H1 (cell line): Measurements from ENCODE around the gene NR3C2. TPM values are rescaled to one million over a fixed set of nuclear protein-coding genes. Genes with fewer than 3 reads are reported as not detected.

ENCODE experiments used
- CTCF ChIA-PET: fragments of 300-600 bp; sonication (Branson Sonifier 250); formaldehyde crosslinking; loops from one replicate; lab custom pipeline; 2021; ENCODE audit not compliant: partially characterized antibody; lab: Charles Lee
- POLR2A ChIA-PET: fragments of 300-600 bp; sonication (Branson Sonifier 250); formaldehyde crosslinking; loops from one replicate; lab custom pipeline; 2021; ENCODE audit warnings: inconsistent platforms; ENCODE audit not compliant: partially characterized antibody; lab: Charles Lee
- DNase-seq, 2 experiments: peaks; one replicate each; pipeline versions ENCODE4 v3.0.0 to v3.0.0-alpha.2; 2010 to 2022; ENCODE audit warnings: low spot score in 2 of 2, low read depth in 1 of 2, mixed read lengths in 1 of 2
- FAIRE-seq: peaks from 2 replicates; lab custom pipeline; 2011; peaks lifted over from hg19 to GRCh38; lab: Jason Lieb, UNC
- H2AFZ ChIP-seq: 2 replicates; pipeline ENCODE4 v1.8.1; 2012; ENCODE audit warnings: low read length, inconsistent platforms
- H2AK5ac ChIP-seq: 2 replicates; pipeline ENCODE4 v1.6.1; 2013; ENCODE audit warnings: low read depth, low read length
- H2BK120ac ChIP-seq: replicated peaks from 2 replicates; pipeline ENCODE3; 2013; ENCODE audit warnings: low read depth, low read length, inconsistent platforms
- H2BK12ac ChIP-seq: 2 replicates; pipeline ENCODE4 v1.6.1; 2013; ENCODE audit warnings: low read depth, low read length
- H2BK15ac ChIP-seq: 2 replicates; pipeline ENCODE4 v1.6.1; 2013; ENCODE audit warnings: low read length
- H2BK20ac ChIP-seq: 2 replicates; pipeline ENCODE4 v1.6.1; 2013; ENCODE audit warnings: low read length
- H2BK5ac ChIP-seq: 2 replicates; pipeline ENCODE4 v1.6.1; 2013; ENCODE audit warnings: low read depth, low read length
- H3K14ac ChIP-seq: 2 replicates; pipeline ENCODE4 v1.6.1; 2013; ENCODE audit warnings: inconsistent platforms; ENCODE audit not compliant: insufficient read length
- H3K18ac ChIP-seq: 2 replicates; pipeline ENCODE4 v1.6.1; 2013; ENCODE audit warnings: low read length; ENCODE audit errors: extremely low read depth
- H3K23ac ChIP-seq: 2 replicates; pipeline ENCODE4 v1.6.1; 2013; ENCODE audit warnings: inconsistent platforms; ENCODE audit not compliant: insufficient read length
- H3K23me2 ChIP-seq: 2 replicates; pipeline ENCODE4 v1.6.1; 2013; ENCODE audit warnings: low read depth, low read length
- H3K27ac ChIP-seq: 2 replicates; pipeline ENCODE4 v1.6.1; 2011; ENCODE audit warnings: low read depth, low read length, inconsistent platforms
- H3K27me3 ChIP-seq, 4 experiments: replicated peaks in 1 of 4; 1 replicate in 1 of 4; 2 replicates in 3 of 4; pipeline versions ENCODE4 v1.6.1 to v1.8.1; 2011 to 2013; ENCODE audit warnings: low read length in 3 of 4, mild to moderate bottlenecking in 3 of 4, inconsistent platforms in 2 of 4, mixed read lengths in 2 of 4, moderate library complexity in 1 of 4; ENCODE audit not compliant: control insufficient read depth in 3 of 4, insufficient read depth in 3 of 4; ENCODE audit errors: extremely low read depth in 1 of 4
- H3K36me3 ChIP-seq, 4 experiments: 2 replicates each; pipeline versions ENCODE4 v1.6.1 to v1.8.1; 2011 to 2013; ENCODE audit warnings: mild to moderate bottlenecking in 4 of 4, low read length in 3 of 4, moderate library complexity in 2 of 4, control low read depth in 1 of 4, inconsistent platforms in 1 of 4; ENCODE audit not compliant: insufficient read depth in 4 of 4, control insufficient read depth in 2 of 4
- H3K4ac ChIP-seq: replicated peaks from 2 replicates; pipeline ENCODE3; 2013; ENCODE audit warnings: low read length, low read depth, mixed read lengths, inconsistent platforms; ENCODE audit not compliant: insufficient read length
- H3K4me1 ChIP-seq, 4 experiments: replicated peaks in 1 of 4; 1 replicate in 1 of 4; 2 replicates in 3 of 4; pipeline versions ENCODE4 v1.6.1 to v1.8.1; 2011 to 2013; ENCODE audit warnings: low read length in 3 of 4, inconsistent platforms in 2 of 4, mixed read lengths in 1 of 4; ENCODE audit not compliant: insufficient read depth in 4 of 4, control insufficient read depth in 3 of 4
- H3K4me2 ChIP-seq, 2 experiments: 2 replicates each; pipeline versions ENCODE4 v1.6.1 to v1.8.1; 2011 to 2013; ENCODE audit warnings: low read depth in 2 of 2, low read length in 2 of 2, control low read depth in 1 of 2, inconsistent platforms in 1 of 2, mild to moderate bottlenecking in 1 of 2; ENCODE audit not compliant: insufficient read depth in 1 of 2
- H3K4me3 ChIP-seq, 4 experiments: fragments of 200-600, 300-600 bp in 1 of 4; sonication (generic), shearing (Covaris generic), sonication (Bioruptor Twin) in 1 of 4; 2 replicates each; pipeline versions ENCODE4 v1.5.1 to v1.8.1; 2011 to 2016; ENCODE audit warnings: low read length in 4 of 4, low read depth in 3 of 4, control low read depth in 2 of 4, inconsistent platforms in 2 of 4, mild to moderate bottlenecking in 2 of 4, mixed read lengths in 1 of 4, moderate library complexity in 1 of 4; ENCODE audit not compliant: insufficient read depth in 2 of 4; ENCODE audit errors: extremely low read depth in 1 of 4
- H3K56ac ChIP-seq: replicated peaks from 2 replicates; pipeline ENCODE3; 2013; ENCODE audit warnings: low read depth, mild to moderate bottlenecking, mixed read lengths, low read length, inconsistent platforms; ENCODE audit not compliant: insufficient read length
- H3K79me1 ChIP-seq: 2 replicates; pipeline ENCODE4 v1.6.1; 2013; ENCODE audit warnings: low read depth, low read length, control low read depth
- H3K79me2 ChIP-seq, 2 experiments: 2 replicates each; pipeline versions ENCODE4 v1.6.1 to v1.8.1; 2012 to 2013; ENCODE audit warnings: low read length in 2 of 2, mild to moderate bottlenecking in 2 of 2, inconsistent platforms in 1 of 2; ENCODE audit not compliant: insufficient read depth in 2 of 2, control insufficient read depth in 1 of 2
- H3K9ac ChIP-seq, 4 experiments: replicated peaks in 1 of 4; 1 replicate in 1 of 4; 2 replicates in 3 of 4; pipeline versions ENCODE4 v1.6.1 to v1.8.1; 2011 to 2013; ENCODE audit warnings: low read depth in 3 of 4, low read length in 3 of 4, control low read depth in 2 of 4, mild to moderate bottlenecking in 2 of 4, moderate library complexity in 2 of 4, inconsistent platforms in 1 of 4; ENCODE audit errors: extremely low read depth in 1 of 4
- H3K9me3 ChIP-seq, 2 experiments: 2 replicates each; pipeline versions ENCODE4 v1.6.1 to v1.8.1; 2012 to 2013; ENCODE audit warnings: mild to moderate bottlenecking in 2 of 2, moderate library complexity in 2 of 2, control low read depth in 1 of 2, inconsistent platforms in 1 of 2, low read depth in 1 of 2, low read length in 1 of 2, mixed read lengths in 1 of 2; ENCODE audit not compliant: insufficient read depth in 2 of 2
- H4K20me1 ChIP-seq, 2 experiments: replicated peaks in 1 of 2; 2 replicates each; pipeline versions ENCODE3 to v1.8.1; 2011 to 2013; ENCODE audit warnings: inconsistent platforms in 2 of 2, low read length in 2 of 2, mild to moderate bottlenecking in 1 of 2; ENCODE audit not compliant: insufficient read depth in 2 of 2, control insufficient read depth in 1 of 2
- H4K5ac ChIP-seq: 2 replicates; pipeline ENCODE4 v1.6.1; 2013; ENCODE audit warnings: low read length, low read depth, mixed read lengths, inconsistent platforms; ENCODE audit not compliant: insufficient read length
- H4K8ac ChIP-seq: 2 replicates; pipeline ENCODE4 v1.8.0; 2013; ENCODE audit warnings: mild to moderate bottlenecking, moderate library complexity, low read length, inconsistent platforms; ENCODE audit not compliant: insufficient read depth; ENCODE audit errors: extremely low read depth
- H4K91ac ChIP-seq: replicated peaks from 2 replicates; pipeline ENCODE3; 2013; ENCODE audit warnings: low read length, mixed read lengths, inconsistent platforms; ENCODE audit not compliant: insufficient read length
- CTBP2 ChIP-seq: IDR thresholded peaks from 2 replicates; pipeline ENCODE4 v1.7.0; 2011; ENCODE audit warnings: borderline replicate concordance, mild to moderate bottlenecking, moderate library complexity, mixed read lengths, low read length; ENCODE audit not compliant: insufficient read depth, insufficient read length
- E2F6 ChIP-seq: IDR thresholded peaks from 2 replicates; pipeline ENCODE4 v1.6.1; 2012; ENCODE audit warnings: inconsistent platforms
- EZH2 ChIP-seq: fragments of 200-600 bp; sonication (generic); IDR thresholded peaks from 2 replicates; pipeline ENCODE4 v1.7.1; 2012; ENCODE audit warnings: low read depth, mild to moderate bottlenecking, moderate library complexity, low read length, inconsistent platforms; ENCODE audit not compliant: severe bottlenecking
- HDAC2 ChIP-seq, 2 experiments: fragments of 300-600 bp in 1 of 2; sonication (generic) in 1 of 2; IDR thresholded peaks; 2 replicates each; pipeline ENCODE4 v1.6.1; 2011 to 2012; ENCODE audit warnings: low read depth in 2 of 2, low read length in 2 of 2, mild to moderate bottlenecking in 2 of 2, moderate library complexity in 2 of 2, borderline replicate concordance in 1 of 2, inconsistent platforms in 1 of 2
- HDAC6 ChIP-seq: IDR thresholded peaks from one replicate; pipeline ENCODE4 v1.7.1; 2012; ENCODE audit warnings: low read depth, mild to moderate bottlenecking, inconsistent platforms, low read length, moderate library complexity
- KDM1A ChIP-seq: fragments of 200-600, 300-600 bp; sonication (generic); IDR thresholded peaks from 2 replicates; pipeline ENCODE4 v1.7.1; 2016; ENCODE audit warnings: mild to moderate bottlenecking, low read length, borderline replicate concordance
- MAFK ChIP-seq: IDR thresholded peaks from 2 replicates; pipeline ENCODE4 v1.6.1; 2012; ENCODE audit warnings: low read depth, mild to moderate bottlenecking, improper control_type of control experiment, low read length
- MAX ChIP-seq: IDR thresholded peaks from 2 replicates; pipeline ENCODE4 v1.6.1; 2012; ENCODE audit warnings: inconsistent platforms
- POLR2A ChIP-seq, 2 experiments: IDR thresholded peaks; 1 replicate in 1 of 2; 2 replicates in 1 of 2; pipeline ENCODE4 v1.6.1; 2011; ENCODE audit warnings: low read depth in 2 of 2, low read length in 2 of 2, mild to moderate bottlenecking in 2 of 2; ENCODE audit errors: control extremely low read depth in 1 of 2
- POLR2AphosphoS5 ChIP-seq: IDR thresholded peaks from 2 replicates; pipeline ENCODE4 v1.6.1; 2011; ENCODE audit warnings: low read depth, low read length
- RAD21 ChIP-seq, 2 experiments: IDR thresholded peaks in 1 of 2; conservative IDR thresholded peaks in 1 of 2; 2 replicates each; pipeline ENCODE4 v1.6.1; 2011; ENCODE audit warnings: low read depth in 2 of 2, low read length in 2 of 2, improper control_type of control experiment in 1 of 2, inconsistent platforms in 1 of 2, mild to moderate bottlenecking in 1 of 2, moderate library complexity in 1 of 2
- RNF2 ChIP-seq: fragments of 200-900, 300-1000 bp; sonication (generic); IDR thresholded peaks from 2 replicates; pipeline ENCODE4 v1.7.1; 2016; ENCODE audit warnings: borderline replicate concordance, low read depth, mild to moderate bottlenecking, antibody characterized with exemption, low read length; ENCODE audit not compliant: poor library complexity, severe bottlenecking; ENCODE audit errors: missing control alignments
- SIRT6 ChIP-seq: IDR thresholded peaks from one replicate; pipeline ENCODE4 v1.7.1; 2012; ENCODE audit warnings: low read length, inconsistent platforms
- WGBS, 2 experiments: shearing (Covaris generic) in 1 of 2; methylation state at CpG; one replicate each; pipeline versions ENCODE4 v1.1.6 to v1.1.7; 2013 to 2015; ENCODE audit warnings: low lambda C conversion rate in 2 of 2, mixed read lengths in 2 of 2, inconsistent platforms in 1 of 2, low coverage in 1 of 2, missing lambda C conversion rate in 1 of 2; ENCODE audit not compliant: insufficient replicate concordance in 2 of 2, insufficient coverage in 1 of 2, insufficient read length in 1 of 2; ENCODE audit errors: extremely low coverage in 1 of 2, missing lambda C conversion rate in 1 of 2; 5-methylcytosine and 5-hydroxymethylcytosine counted together
- polyA plus RNA-seq, 7 experiments: library from polyadenylated mRNA; depleted of rRNA in 3 of 7; stranded (reverse) in 5 of 7; unstranded in 2 of 7; fragments of >200 nt in 5 of 7; fragments of 200-250 nt in 2 of 7; gene quantifications; 1 replicate in 5 of 7; 2 replicates in 1 of 7; 4 replicates in 1 of 7; pipeline versions ENCODE4 v1.2.1 to v1.2.3, GENCODE V29; 2011 to 2013; ENCODE audit warnings: missing spikeins in 2 of 7, mixed read lengths in 2 of 7
- total RNA-seq: library from RNA; stranded (reverse); fragmentation: NEBNext Ultra II Directional; extraction: Animal tissue kit (Norgen Biotek cat#: 25700); gene quantifications from 2 replicates; pipeline ENCODE4 v1.2.1, GENCODE V29; 2021

Gene NR3C2
- total and polyA plus RNA-seq, 2 of the 8 experiments (the other 6 are each of a cell fraction or from before 2014, with no cell fraction given): 0.80 to 3.9 TPM

DNA sequence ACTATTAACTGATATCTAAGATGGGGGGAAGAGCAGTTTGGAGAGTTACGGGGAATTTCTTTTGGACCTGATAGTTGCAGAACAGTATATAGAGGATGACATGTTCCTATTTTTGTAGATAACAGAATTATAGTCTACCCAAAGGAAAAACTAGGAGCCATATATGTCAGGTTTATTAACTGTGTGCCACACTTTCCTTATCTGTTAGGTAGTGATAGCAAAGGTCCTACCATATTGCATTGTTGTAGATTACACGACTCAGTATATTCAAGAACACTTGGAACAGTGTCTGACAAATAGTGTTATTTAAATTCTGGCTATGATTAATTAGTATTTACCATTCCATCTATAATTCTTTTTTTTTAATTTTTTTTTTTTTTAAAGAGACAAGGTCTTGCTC, 175.3 kb downstream of the NR3C2 start:
- DNase-seq (no peak), FAIRE-seq (no peak)
- ChIA-PET CTCF (interaction anchor here (0.7 kb wide), 1 partner anchor 760 kb away, joined by 3 read pairs; no protein-coding TSS in a partner anchor), POLR2A (no interaction called here)
- H3K14ac ChIP-seq: no peak overlapping the region
- no peaks in the 10 kb centered on the region for H3K4me1 ChIP-seq
- no peak overlapping the region for H3K56ac ChIP-seq
- H3K79me1 ChIP-seq: no peaks in the 10 kb centered on the region
- no peaks in the 10 kb centered on the region for H3K27me3 ChIP-seq
- no peak overlapping the region for H4K8ac ChIP-seq
- H2AK5ac ChIP-seq: no peak overlapping the region
- H3K27ac ChIP-seq: no peak overlapping the region
- no peaks in the 10 kb centered on the region for H4K20me1 ChIP-seq
- WGBS, 2 experiments: 47% methylated on average over 2 of the region's 2 CpGs; no CpG with 5 or more reads in 1 of the 2 experiments
- H3K4me2 ChIP-seq: no peak overlapping the region
- H3K4ac ChIP-seq: no peak overlapping the region
- no peak overlapping the region for H4K5ac ChIP-seq
- H2BK20ac ChIP-seq: no peak overlapping the region
- H3K18ac ChIP-seq: no peak overlapping the region
- no peak overlapping the region for H3K23ac ChIP-seq
- H3K9me3 ChIP-seq: no peaks in the 10 kb centered on the region
- H2BK12ac ChIP-seq: no peak overlapping the region
- no peak overlapping the region for H3K4me3 ChIP-seq
- no peak overlapping the region for H3K9ac ChIP-seq
- no peak overlapping the region for H4K91ac ChIP-seq
- no peak overlapping the region for H2BK15ac ChIP-seq
- no peaks in the 10 kb centered on the region for H3K36me3 ChIP-seq
- no peak overlapping the region for H2AFZ ChIP-seq
- no peak overlapping the region for H2BK5ac ChIP-seq
- H2BK120ac ChIP-seq: no peak overlapping the region
- no peaks in the 10 kb centered on the region for H3K23me2 ChIP-seq
- no peaks in the 10 kb centered on the region for H3K79me2 ChIP-seq
- TF ChIP-seq E2F6 (no peak), MAX (no peak), POLR2AphosphoS5 (no peak), CTBP2 (no peak), POLR2A (IDR thresholded peaks at IDR 0.05; ENCODE audit: control extremely low read depth in 1 of 2, low read depth in 2 of 2, low read length in 2 of 2) (no peak), RAD21 (IDR thresholded peaks at IDR 0.05 in 1 of 2, conservative IDR thresholded peaks at IDR 0.05 in 1 of 2; ENCODE audit: low read depth in 2 of 2, low read length in 2 of 2) (no peak), SIRT6 (no peak), MAFK (no peak), HDAC6 (no peak), HDAC2 (IDR thresholded peaks at IDR 0.05; ENCODE audit: borderline replicate concordance in 1 of 2, low read depth in 2 of 2, low read length in 2 of 2) (no peak), EZH2 (no peak), KDM1A (no peak), RNF2 (no peak)
